Activated CD8-positive, alpha-beta memory T cell treated with anti-CD3 and anti-CD28 coated beads, Interleukin-2, amount 50 U/mL, for 1 hour (primary cell): ENCODE measurements around the gene BCAS4.
A peak's percentile ranks its signal among the peaks of the same experiment; 100 is the strongest.

Experiments
- DNase-seq: peaks from one replicate; pipeline ENCODE4 v3.0.0-alpha.2; 2020; ENCODE audit errors: extremely low read depth

BCAS4 gene

DNA sequence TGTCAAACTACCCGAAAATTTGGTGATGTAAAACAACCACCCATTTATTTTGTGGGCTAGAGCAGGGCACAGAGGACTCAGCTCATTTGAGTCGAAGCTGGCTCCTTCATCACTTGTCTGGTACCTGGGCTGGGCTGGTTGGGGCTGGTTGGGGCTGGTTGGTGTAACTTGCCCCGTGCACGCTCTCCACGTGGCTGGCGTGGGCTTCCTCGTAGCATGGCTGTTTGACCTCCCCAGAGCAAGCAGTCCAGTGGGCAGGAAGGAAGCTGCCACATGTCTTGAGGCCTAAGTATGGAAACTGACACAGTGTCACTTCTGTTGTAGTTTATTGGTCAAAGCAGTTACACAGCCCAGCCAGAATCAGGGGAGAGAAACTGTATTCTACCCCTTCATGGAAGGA lies 27.1 kb downstream of the BCAS4 start:
- no peak for DNase-seq

DNA sequence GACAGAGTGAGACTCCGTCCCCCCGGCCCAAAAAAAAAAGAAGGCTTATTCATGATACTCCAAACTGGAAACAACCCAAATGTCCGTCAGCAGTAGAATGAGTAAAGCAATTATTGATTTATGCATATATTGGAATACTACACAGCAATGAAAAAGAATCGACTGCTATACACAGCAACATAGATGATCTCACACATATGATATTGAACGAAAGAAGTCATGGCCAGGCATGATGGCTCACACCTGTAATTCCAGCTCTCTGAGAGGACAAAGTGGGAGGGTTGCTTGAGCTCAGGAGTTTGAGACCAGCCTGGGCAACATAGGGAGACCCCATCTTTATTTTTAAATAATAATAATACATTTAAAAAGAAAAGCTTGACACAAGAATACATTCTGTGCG lies 28.5 kb downstream of the BCAS4 start:
- no peak for DNase-seq

GRCh38 chr20:50824137-50824536 lies 29.3 kb downstream of the BCAS4 start:
- DNase-seq, result no peak

DNA sequence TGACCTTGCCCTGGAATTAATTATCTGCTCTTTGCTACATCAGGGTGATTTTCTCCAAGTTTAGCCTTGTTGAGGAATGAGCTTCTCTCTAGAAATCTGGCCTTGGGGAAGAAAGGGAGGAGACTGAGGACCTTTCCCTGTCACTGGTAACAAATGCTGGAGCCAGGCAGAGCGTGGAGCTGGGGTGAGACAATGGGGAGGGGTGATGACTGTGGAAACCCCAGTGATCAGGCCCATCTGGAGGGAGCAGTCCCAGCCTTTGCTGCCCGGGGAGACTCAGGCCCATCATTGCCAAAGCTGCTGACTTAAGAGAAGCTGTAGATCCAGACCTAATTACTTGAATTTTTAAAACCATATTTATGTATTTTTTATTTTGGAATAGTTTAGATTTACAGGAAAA lies 31.3 kb downstream of the BCAS4 start:
- DNase-seq, result no peak

DNA sequence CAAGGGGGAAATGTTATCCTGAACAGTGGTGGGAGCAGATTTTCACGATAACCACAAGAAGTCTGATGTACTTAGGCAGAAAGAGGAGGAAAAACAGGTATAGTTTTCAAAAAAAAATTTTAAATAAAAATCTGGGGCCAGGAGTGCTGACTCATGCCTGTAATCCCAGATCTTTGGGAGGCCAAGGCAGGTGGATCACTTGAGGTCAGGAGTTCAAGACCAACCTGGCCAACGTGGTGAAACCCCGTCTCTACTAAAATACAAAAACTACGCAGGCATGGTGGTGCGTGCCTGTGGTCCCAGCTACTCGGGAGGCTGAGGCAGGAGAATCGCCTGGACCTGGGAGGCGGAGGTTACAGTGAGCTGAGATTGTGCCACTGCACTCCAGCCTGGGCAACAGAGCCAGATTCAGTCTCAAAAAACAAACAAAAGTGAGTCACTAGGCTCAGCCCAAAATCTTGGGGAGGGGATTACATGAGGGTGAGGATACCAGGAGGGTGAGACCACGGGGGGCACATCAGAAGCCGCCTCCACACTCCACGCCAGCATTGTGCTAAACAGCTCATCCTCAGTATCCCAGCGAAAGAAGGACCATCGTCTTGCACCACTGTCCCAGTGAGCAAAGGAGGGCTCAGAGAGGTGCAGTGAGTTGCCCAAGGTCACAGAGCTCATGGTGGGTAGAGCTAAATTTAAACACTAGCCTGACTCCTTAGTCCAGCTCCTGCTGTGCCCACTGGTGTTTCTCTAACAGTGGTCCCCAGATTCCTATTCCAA lies 33.7 kb downstream of the BCAS4 start:
- DNase-seq, result no peak

DNA sequence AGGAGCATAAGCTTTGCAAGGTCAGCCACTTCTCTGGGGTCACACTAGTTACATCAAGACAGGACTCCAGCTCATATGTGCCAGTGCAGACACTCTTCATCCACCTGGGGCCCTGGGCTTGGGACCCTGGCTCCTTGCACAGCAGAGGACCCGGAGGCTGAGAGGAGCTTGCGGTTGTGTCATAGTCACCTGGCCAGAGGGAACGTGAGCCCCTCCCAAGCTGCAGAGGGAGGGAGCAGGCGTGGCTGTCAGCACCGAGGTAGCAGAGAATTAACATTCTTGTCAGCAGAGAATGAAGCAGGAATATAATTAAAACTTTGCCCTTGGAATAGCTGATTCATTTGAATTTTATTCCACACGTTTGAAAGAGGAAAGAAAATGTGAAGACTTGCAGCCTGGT lies 36.8 kb downstream of the BCAS4 start:
- DNase-seq, result no peak

DNA sequence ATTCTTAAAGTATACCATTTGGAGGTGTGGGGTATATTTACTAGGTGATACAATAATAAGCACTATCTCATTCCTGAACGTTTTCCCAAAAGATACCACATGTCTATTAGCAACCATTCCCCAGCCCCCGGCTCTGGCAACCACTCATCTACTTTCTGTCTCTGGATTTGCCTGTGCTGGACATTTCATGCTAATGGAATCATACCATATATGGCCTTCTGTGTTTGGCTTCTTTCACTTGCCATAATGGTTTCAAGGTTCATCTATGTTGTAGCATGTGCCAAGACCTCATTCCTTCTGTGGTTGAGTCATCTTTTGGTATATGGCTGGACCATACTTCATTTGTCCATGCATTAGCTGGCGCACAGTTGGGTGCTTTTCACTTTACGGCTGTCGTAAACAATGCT lies 39.7 kb downstream of the BCAS4 start:
- no peak for DNase-seq

DNA sequence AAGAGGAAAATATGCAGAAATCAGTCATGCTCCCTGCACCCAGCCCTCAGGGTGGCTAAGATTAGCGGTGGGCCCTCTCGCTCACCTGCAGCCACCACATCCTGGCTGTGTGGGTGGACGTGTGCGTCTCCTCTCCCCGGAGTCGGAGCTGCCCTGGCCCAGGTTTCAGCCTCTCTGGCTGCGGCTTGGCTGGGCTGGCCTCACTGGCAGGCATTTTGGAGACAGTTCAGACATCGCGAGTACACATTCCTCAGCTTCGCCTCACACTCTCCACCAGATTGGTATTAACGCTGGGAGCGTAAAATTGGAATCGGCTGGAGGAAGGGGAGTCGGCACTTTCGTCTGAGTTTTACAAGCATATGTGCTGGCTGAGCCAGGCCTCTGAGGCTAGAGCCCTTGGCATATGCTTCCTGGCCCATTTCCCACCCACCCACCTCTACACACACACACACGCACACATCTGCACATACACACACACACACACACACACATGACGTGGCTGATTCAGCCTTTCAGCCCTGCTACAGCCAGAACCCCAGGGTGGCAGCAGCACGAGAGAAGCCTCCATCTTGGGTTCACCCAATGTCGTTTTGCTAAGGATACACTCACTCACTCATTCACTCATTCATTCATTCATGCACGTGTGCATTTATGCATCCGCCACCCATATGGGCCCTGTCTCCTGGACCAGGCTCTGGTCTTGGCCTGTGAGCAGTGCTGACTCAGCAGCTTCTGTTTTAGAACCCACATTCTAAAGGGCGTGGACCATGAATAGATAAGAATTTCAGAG lies 42.9 kb downstream of the BCAS4 start:
- DNase-seq, result no peak

DNA sequence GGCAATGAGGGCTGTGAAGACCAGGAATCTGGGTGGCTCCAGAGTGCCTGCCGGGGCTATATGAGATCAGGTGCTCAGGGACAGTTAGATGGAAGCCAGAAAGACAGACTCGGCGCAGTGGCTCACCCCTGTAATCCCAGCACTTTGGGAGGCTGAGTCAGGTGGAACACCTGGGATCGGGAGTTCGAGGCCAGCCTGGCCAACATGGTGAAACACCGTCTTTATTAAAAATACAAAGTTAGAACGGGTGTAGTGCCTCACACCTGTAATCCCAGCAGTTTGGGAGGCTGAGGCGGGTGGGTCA lies 43.4 kb downstream of the BCAS4 start:
- no peak for DNase-seq

GRCh38 chr20:50838707-50839385 lies 44.0 kb downstream of the BCAS4 start:
- no peak for DNase-seq

GRCh38 chr20:50842821-50843220 lies 48.0 kb downstream of the BCAS4 start:
- DNase-seq, result no peak

- DNase-seq, result no peak
Observed at GRCh38 chr20:50843331-50844276, 48.7 kb downstream of the BCAS4 start.

DNA sequence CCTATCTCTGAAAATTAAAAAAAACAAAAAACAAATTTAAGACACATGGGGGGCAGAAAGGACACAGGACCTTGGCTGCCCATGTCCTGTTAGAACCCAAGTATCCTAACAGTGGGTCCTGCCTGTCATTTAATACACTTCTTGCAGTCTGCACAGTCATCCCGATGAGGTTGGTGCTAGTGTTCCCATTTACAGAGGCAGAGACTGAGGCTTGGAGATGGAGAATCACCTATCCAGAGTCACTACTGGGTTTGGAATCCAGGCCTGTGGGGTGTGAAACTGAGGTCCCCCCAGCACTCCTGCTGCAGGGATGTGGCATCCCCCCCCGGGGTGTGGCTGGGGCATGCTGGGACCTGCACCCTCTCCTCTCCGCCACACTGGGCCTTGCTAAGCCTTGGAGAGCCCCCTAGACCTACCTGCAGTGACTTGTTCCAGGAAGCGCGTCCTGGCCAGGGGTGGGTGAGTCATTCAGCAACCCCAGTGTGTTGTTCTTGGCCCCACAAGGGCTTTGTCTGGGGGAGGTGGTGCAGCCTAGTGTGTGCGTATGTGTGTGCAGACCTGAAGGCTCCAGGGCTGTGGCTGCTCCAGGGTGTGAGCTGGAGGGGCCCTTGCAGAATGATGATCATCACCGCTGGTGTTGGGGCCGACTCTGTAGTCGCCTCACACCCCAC lies 49.7 kb downstream of the BCAS4 start:
- peak; percentile 10 for DNase-seq

DNA sequence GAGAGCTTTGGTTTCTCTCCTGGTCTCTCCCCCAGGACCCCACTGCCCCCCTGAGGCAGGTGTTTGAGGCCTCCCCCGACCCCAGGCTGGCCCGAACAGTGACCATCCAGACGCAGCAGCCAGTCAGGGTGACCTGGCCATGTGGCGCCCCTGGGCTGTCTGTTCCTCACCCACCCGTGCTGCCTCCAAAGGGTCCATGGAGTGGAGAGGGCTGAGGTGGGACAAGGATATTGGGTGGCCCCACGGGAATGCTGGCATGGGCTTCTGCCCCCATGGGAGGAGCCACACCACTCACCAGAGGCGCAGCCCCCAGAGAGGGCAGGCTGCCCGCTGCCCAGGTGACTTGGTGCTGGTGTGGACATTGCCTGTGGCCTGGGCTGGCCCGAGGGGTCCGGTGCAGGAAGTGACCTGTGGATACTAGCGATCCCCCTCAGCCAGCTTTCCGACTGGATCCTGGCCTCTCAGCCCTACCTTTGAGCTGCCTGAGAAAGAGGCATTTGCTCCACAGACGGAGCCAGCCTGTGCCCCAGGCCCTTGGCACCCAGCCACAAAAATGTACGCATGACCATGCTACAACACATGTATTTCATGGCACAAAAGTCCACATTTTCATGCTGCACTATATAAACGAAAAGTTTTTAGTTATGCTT lies 50.8 kb downstream of the BCAS4 start:
- no peak for DNase-seq

- no peak for DNase-seq
Observed at GRCh38 chr20:50848341-50848808, 53.5 kb downstream of the BCAS4 start.

DNA sequence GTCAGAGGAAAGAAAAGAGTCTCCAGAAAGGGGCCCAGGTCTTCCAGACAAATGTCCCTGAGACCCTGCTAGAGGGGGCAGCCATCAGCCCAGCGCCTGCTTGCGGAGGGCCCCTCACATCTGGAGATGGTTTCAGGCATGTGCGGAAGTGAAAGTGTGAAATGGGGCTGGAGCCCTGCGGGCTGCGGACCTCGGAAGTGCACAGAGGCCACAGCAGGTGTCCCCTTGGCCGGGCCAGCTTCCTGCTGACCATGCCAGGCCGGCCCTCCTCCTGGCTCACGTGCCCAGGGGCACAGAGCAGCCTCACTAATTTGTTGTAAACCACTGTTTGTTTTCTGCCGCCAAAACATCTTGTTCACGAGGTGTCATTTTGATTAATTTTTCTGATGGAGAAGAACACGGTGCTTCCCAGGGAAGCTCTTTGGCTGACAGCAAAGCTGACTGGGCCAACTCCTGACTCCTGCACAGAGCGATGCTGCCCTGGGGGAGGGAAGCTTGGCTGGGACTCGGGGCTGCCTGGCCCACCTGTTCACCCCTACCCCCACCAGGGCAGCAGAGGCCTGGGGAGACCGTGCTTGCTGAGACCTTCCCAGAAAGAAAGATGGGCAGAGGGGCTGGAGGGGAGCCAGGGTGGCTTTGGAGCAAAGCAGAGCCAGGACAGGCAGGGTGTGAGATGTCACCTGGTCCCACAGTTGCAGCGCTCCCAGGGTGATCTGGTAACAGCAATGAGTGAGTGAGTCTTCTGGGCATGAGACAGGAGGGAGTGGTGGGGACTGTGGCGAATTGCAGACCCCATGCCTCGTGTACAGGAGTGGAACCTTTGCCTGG lies 54.2 kb downstream of the BCAS4 start:
- no peak for DNase-seq

- no peak for DNase-seq
Observed at GRCh38 chr20:50850721-50851286, 55.9 kb downstream of the BCAS4 start.

GRCh38 chr20:50852085-50852484 lies 57.2 kb downstream of the BCAS4 start:
- no peak for DNase-seq

GRCh38 chr20:50854506-50855249 lies 59.8 kb downstream of the BCAS4 start:
- DNase-seq, result no peak
